IPS-20b (cell line): ENCODE measurements around the gene NOTCH3.
A peak's percentile ranks its signal among the peaks of the same experiment; 100 is the strongest.

Experiments used
- H3K27ac ChIP-seq: one replicate; pipeline ENCODE4 v1.5.1; 2013; ENCODE audit warnings: low read length
- H3K27me3 ChIP-seq: 2 replicates; pipeline ENCODE4 v1.6.1; 2013; ENCODE audit warnings: mild to moderate bottlenecking, low read length, inconsistent platforms; ENCODE audit not compliant: insufficient read depth
- H3K36me3 ChIP-seq: 2 replicates; pipeline ENCODE4 v1.6.1; 2013; ENCODE audit warnings: low read depth, mild to moderate bottlenecking, inconsistent platforms, low read length, moderate library complexity; ENCODE audit not compliant: insufficient read depth
- H3K4me1 ChIP-seq: 2 replicates; pipeline ENCODE4 v1.6.1; 2013; ENCODE audit warnings: mild to moderate bottlenecking, control low read depth, inconsistent platforms, low read length, moderate library complexity; ENCODE audit not compliant: insufficient read depth
- H3K4me3 ChIP-seq: 2 replicates; pipeline ENCODE4 v1.5.1; 2013; ENCODE audit warnings: mild to moderate bottlenecking, low read length, inconsistent platforms
- H3K9ac ChIP-seq: 2 replicates; pipeline ENCODE4 v1.6.1; 2013; ENCODE audit warnings: low read depth, mild to moderate bottlenecking, inconsistent platforms, low read length, moderate library complexity
- H3K9me3 ChIP-seq: 2 replicates; pipeline ENCODE4 v1.6.1; 2013; ENCODE audit warnings: mild to moderate bottlenecking, low read depth, low read length, inconsistent platforms; ENCODE audit not compliant: insufficient read depth

The NOTCH3 gene

DNA sequence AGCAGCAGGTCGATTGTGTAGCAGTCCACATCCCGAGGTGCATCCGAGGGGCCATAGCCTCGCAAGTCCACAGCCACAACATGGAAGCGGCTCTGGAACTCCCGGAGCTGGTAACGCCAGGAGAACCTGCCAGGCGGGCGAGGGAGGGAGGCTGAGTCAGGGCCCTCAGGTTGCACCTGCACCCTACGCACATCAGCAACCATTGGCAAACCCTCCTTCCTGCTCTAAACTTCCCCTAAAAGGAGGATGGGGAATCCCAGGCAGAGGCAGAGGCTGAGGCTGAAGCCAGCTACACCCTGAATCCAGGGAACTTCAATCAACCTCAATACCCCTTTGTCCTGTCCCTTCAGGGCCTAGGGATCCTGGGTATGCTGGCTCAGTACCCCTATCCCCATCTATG is 30.5 kb upstream of the NOTCH3 start:
- Histone ChIP-seq H3K9me3 (no peaks in the 10 kb centered on the region), H3K4me1 (no peaks in the 10 kb centered on the region), H3K27me3 (no peaks in the 10 kb centered on the region), H3K27ac (no peak overlapping the region), H3K9ac (peak overlapping the region; percentile 78; the same call in 1 of the 2 replicates), H3K4me3 (peak overlapping the region; percentile 82), H3K36me3 (peaks cover 21% of the 10 kb centered on the region)

DNA sequence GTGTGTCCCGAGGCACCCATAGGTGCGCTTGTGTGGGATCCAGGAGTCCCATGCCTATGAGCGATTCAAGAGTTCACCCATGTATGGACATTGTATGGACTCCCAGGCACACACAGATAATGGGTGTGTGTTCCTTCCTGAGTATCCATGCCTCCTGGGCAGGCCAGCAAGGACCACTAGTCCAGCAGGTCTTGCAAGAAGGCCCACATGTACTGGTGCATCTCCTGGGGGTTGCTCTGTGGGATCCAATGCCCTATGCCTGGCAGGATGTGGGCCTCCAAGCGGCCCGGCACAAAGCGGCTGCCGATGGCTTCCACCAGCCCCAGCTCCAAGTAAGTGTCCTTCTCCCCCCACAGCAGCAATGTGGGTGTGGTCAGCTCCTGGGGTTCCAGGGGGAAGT is 26.5 kb upstream of the NOTCH3 start:
- no peaks in the 10 kb centered on the region; the same call in 1 of the 2 replicates for H3K4me1 ChIP-seq
- no peaks in the 10 kb centered on the region for H3K27me3 ChIP-seq
- H3K9ac ChIP-seq = no peak overlapping the region
- no peaks in the 10 kb centered on the region for H3K9me3 ChIP-seq
- H3K36me3 ChIP-seq = peaks cover 10% of the 10 kb centered on the region
- no peak overlapping the region for H3K27ac ChIP-seq
- no peak overlapping the region for H3K4me3 ChIP-seq

DNA sequence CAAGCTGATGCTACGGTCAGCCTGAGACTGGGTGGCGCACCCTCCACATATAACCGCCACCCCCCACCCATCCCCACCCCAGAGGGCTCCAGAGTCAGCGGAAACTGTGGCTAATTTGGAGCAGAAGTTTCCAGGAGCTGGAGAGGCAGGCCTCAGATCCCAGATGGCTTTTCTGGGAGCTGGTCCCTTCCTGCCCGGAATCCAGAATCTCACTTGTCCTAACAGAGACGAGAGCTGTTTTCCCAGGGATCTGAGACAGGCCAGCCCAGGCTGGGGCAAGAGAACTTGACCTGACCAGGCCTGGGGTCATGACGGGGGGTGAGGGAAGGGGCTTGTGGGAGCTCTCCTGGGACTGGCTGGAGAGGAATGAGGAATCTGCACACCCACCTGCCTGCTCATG is 25.0 kb upstream of the NOTCH3 start:
- H3K36me3 ChIP-seq = peaks cover 7% of the 10 kb centered on the region
- H3K27me3 ChIP-seq = no peaks in the 10 kb centered on the region
- H3K27ac ChIP-seq = no peak overlapping the region
- no peak overlapping the region for H3K4me3 ChIP-seq
- H3K4me1 ChIP-seq = no peaks in the 10 kb centered on the region; the same call in 1 of the 2 replicates
- H3K9ac ChIP-seq = no peak overlapping the region
- H3K9me3 ChIP-seq = no peaks in the 10 kb centered on the region

DNA sequence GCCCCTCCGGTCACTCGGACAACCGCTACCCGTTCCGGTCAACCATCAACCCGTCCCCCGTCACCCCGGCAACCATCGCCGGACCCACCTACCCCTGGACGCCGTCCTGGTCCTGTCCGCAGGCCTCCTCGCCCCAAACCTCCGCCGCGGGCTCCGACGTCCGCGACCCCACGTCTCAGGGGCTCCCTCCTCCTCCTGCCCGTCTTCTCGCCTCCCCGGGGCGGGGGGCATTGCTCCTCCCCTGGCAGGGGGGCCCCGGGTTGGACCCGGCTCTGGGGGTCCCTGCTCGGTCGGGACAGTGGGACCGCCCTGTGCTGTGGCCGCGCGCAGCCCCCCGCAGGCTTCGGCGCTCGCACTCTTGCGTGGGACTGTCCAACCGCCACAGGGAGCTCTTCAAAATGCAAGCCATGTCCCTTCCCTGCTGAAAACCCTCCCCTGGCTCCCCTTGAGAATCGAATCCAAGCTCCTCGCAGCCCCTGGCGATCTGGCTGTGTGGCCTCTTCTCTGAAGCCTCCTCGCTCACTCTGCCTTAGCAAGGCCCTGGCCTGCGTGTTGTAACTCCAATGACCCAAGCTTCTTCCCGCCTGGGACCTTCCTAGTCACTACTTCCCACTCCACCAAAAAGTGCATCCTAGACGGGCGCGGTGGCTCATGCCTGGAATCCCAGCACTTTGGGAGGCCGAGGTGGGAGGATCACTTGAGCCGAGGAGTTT is 23.0 kb upstream of the NOTCH3 start:
- Histone ChIP-seq H3K9me3 (no peaks in the 10 kb centered on the region), H3K4me3 (peak overlapping the region; percentile 74), H3K9ac (peak overlapping the region; percentile 56; the same call in 1 of the 2 replicates), H3K27ac (no peak overlapping the region), H3K36me3 (peaks cover 5% of the 10 kb centered on the region; the same call in 1 of the 2 replicates), H3K27me3 (no peaks in the 10 kb centered on the region), H3K4me1 (no peaks in the 10 kb centered on the region; the same call in 1 of the 2 replicates)

DNA sequence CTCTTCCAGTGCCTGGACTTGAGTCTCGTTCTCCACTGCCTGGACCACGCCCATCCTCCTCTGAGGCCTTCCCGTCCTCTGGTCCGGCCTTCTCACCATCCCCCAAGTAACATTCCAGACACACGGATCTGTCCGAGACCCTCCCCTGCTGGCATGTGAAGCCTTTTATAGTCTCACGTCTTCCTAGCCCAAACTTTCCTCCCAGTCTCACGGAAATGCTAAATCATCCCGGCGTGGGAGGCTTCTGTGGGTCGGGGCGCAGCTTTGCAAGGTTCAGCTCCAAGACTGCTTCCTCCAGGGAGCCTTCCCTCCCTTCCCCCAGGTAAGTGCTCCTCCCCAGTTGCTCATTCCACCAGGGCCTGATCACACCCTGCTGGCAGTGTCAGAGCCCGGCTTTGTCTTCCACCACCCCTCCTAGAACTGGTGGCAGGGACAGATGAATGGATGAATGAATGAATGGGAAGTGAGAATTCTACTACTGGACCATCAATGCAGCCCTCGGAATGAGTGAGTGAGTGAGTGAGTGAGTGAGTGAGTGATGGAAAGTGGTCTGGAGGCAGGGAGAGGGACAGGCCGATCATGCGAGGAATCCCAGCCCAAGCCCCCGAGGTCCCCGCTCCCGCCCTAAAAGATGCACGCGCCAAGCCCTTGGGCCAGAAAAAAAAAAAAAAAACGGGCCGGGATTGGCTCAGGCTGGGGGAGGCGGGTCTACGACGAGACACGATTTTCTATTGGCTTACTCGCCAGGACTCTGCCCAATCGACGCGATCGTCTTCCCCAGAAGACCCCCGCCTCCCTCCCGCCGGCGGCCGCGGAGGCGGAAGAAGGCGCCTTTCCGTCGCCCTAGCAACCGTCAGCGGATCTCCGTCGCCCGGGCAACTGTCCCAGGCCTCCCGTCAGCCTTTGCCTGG is 22.2 kb upstream of the NOTCH3 start:
- Histone ChIP-seq H3K27ac (peak overlapping the region; percentile 80), H3K9me3 (no peaks in the 10 kb centered on the region), H3K27me3 (no peaks in the 10 kb centered on the region), H3K4me1 (no peaks in the 10 kb centered on the region; the same call in 1 of the 2 replicates), H3K36me3 (peaks cover 5% of the 10 kb centered on the region; the same call in 1 of the 2 replicates), H3K9ac (peak overlapping the region; percentile 77), H3K4me3 (peak overlapping the region; percentile 78)

DNA sequence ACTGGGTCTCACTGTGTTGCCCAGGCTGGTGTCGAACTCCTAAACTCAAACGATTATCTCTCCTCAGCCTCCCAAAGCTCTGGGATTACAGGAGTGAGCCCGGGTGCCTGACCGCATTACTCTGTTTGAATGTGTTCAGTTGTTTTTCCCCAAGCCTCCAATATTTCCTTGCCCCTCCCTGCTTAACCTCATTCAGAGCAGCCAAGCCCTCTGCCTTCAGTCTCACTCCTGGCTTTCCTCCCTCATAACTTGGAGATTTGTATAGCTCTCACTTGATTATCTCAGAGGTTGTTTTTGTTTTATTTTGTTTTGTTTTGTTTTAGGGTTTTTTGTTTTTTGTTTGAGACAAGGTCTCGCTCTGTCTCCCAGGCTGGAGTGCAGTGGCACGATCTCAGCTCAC is 20.0 kb upstream of the NOTCH3 start:
- Histone ChIP-seq H3K36me3 (no peaks in the 10 kb centered on the region), H3K9ac (no peak overlapping the region), H3K27me3 (no peaks in the 10 kb centered on the region), H3K4me3 (no peak overlapping the region), H3K4me1 (no peaks in the 10 kb centered on the region; the same call in 1 of the 2 replicates), H3K9me3 (no peaks in the 10 kb centered on the region), H3K27ac (no peak overlapping the region)

DNA sequence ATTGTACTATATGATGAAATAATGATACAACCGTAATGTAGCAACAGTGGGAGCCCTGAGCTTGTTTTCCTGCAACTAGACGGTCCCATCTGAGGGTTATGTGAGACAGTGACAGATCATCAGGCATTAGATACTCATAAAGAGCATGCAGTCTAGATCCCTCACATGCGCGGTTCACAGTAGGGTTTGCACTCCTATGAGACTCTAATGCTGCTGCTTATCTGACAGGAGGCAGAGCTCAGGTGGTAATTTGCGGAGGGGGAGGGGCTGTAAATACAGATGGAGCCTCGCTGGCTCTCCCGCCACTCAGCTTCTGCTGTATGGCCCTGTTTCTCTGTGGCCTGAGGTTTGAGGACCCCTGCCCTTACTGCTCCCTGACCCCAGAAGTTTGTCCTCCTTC is 17.7 kb upstream of the NOTCH3 start:
- H3K27ac ChIP-seq = no peak overlapping the region
- H3K9ac ChIP-seq = no peak overlapping the region
- H3K36me3 ChIP-seq = no peaks in the 10 kb centered on the region
- H3K27me3 ChIP-seq = no peaks in the 10 kb centered on the region
- H3K4me1 ChIP-seq = no peaks in the 10 kb centered on the region; the same call in 1 of the 2 replicates
- H3K9me3 ChIP-seq = no peaks in the 10 kb centered on the region
- H3K4me3 ChIP-seq = no peak overlapping the region

DNA sequence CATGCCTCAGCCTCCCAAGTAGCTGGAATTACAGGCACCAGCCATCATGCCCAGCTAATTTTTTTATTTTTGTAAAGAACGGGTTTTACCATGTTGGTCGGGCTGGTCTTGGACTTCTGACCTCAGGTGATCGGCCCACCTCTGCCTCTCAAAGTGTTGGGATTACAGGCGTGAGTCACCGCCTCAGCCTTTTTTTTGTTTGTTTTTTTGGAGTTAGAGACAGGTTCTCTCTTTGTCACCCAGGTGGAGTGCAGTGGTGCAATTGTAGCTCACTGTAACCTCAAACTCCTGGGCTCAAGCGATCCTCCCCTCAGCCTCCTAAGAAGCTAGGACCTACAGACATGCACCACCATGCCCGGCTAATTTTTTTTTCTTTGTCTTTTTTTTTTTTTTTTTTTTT is 15.6 kb upstream of the NOTCH3 start:
- Histone ChIP-seq H3K4me1 (no peaks in the 10 kb centered on the region), H3K9me3 (no peaks in the 10 kb centered on the region), H3K9ac (no peak overlapping the region), H3K4me3 (no peak overlapping the region), H3K36me3 (no peaks in the 10 kb centered on the region), H3K27me3 (no peaks in the 10 kb centered on the region), H3K27ac (no peak overlapping the region)

DNA sequence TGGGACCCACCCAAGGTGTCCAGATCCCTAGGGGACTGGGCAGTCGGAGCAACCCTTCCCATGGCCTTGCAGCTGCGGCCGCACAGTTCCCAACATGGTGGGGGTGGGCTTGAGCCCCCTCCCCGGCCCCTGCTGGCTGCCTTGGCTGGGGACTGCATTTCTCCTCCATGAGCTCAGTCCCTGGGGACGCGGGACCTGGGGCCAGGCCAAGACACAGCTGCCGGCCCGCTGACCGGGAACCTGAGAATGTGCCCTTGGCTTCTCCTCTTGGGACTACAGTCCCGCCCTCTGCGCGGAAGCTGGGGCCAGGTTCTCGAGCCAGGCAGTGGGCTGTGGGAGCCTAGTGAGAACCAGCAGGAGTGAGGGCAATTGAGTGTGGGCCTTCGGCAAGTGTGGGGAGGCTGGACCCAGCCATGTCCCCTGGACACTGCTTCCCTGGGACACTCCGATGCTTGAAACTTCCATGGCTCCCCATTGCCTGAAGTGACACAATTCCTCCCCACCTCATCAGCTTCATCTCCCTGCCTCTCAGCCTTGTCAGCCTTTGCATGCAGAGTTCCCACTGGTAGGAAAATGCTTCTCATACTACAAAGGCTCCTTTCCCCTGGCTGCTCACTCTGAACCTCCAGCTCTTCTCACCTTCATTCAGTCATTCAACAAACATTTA is 13.1 kb upstream of the NOTCH3 start:
- Histone ChIP-seq H3K4me1 (no peaks in the 10 kb centered on the region), H3K27me3 (no peaks in the 10 kb centered on the region), H3K9ac (no peak overlapping the region), H3K9me3 (no peaks in the 10 kb centered on the region), H3K36me3 (no peaks in the 10 kb centered on the region), H3K27ac (no peak overlapping the region), H3K4me3 (no peak overlapping the region)

DNA sequence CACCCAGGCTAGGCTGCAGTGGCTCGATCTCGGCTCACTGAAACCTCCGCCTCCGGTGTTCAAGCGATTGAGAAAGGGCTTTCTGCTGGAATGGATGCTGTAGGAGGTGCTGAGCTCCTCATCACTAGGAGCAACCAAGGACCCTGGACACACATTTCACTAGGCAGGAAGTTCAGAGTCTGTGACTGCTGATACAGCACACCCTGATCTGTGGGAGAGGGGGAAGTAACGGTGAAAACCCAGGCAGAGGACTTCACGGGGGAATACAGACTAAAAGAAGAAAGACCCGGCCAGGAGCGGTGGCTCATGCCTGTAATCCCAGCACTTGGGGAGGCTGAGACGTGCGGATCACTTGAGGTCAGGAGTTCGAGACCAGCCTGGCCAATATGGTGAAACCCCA is 11.9 kb upstream of the NOTCH3 start:
- H3K9me3 ChIP-seq = no peaks in the 10 kb centered on the region
- no peaks in the 10 kb centered on the region for H3K36me3 ChIP-seq
- H3K9ac ChIP-seq = no peak overlapping the region
- no peak overlapping the region for H3K27ac ChIP-seq
- H3K4me3 ChIP-seq = no peak overlapping the region
- H3K27me3 ChIP-seq = no peaks in the 10 kb centered on the region
- H3K4me1 ChIP-seq = no peaks in the 10 kb centered on the region

DNA sequence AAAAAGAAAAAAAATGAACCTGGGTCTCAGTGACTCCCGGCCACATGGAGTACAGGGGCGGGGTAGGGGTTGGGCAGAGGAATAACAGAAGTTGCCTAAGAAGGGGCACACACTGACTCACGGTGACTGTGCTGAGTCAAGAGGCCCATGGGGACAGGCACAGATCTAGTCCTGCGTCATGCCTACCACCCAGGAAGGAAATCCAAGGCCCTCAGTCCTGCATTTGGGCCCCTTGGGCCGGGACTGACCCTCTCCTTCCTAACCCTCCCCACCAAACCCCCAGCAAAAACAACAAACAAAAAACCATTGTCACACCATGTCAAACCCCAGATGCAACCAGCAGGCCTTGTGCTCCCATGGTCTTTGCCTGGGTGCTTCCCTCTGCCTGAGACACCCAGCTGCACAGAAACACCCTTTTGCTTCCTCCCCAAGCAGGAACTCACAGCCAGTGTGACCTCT is 9.6 kb upstream of the NOTCH3 start:
- no peaks in the 10 kb centered on the region for H3K4me1 ChIP-seq
- H3K9me3 ChIP-seq = no peaks in the 10 kb centered on the region
- no peak overlapping the region for H3K27ac ChIP-seq
- H3K4me3 ChIP-seq = no peak overlapping the region
- H3K27me3 ChIP-seq = no peaks in the 10 kb centered on the region
- no peaks in the 10 kb centered on the region for H3K36me3 ChIP-seq
- H3K9ac ChIP-seq = no peak overlapping the region
